GM19239 (cell line): Measurements from ENCODE around the gene CD163L1.

Source experiments
- DNase-seq: peaks from one replicate; pipeline ENCODE4 v3.0.0; 2011; ENCODE audit warnings: low spot score; ENCODE audit not compliant: insufficient read length
- FAIRE-seq: peaks from 2 replicates; lab custom pipeline; 2011; peaks lifted over from hg19 to GRCh38; lab: Jason Lieb, UNC

CD163L1 gene

DNA sequence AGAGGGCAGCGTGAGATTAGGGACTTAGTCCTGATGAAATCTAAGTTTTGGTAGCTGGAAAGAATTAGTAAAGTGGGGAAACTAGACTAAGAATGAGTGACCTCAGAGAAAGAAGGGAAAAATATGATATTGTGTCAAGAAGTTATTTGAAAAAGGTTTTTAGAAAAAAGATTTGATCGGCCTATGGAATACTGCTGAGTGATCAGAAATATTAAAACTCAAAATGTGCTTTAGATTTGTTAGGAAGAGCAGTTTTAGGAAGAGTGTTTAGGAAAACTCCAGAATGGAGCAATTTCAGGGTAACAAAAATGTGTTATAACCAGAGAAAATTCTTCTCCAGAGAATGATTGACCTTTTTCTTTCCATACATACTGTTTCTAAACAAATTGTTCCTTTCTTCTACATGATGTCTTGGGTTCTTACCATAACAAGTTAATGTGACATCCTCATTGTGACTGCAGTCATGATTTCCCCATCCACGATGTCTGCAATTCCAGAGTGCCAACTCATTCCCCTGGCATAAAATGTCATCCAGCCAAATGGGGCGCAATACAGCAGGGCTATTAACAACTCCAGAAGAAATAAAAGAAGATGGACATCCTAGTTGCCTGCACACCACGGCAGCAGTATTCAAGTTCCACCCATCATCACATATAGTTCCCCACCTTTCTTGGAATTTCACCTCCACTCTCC lies 11.8 kb downstream of the CD163L1 start:
- no peak for DNase-seq
- no peak for FAIRE-seq

DNA sequence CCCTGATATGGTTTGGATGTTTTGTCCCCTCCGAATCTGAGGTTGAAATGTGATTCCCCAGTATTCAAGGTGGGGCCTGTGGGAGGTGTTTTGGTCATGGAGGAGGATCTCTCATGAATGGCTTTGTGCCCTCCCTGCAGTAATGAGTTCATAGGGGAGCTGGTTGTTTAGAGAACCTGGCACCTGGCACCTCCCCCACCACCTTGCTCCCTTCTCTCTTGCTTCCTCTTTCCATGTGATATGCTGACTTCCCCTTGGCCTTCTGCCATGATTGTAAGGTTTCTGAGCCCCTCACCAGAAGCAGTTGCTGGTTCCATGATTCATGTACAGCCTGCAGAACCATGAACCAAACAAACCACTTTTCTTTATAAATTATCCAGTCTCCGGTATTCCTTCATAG lies 32.6 kb downstream of the CD163L1 start:
- no peak for DNase-seq

DNA sequence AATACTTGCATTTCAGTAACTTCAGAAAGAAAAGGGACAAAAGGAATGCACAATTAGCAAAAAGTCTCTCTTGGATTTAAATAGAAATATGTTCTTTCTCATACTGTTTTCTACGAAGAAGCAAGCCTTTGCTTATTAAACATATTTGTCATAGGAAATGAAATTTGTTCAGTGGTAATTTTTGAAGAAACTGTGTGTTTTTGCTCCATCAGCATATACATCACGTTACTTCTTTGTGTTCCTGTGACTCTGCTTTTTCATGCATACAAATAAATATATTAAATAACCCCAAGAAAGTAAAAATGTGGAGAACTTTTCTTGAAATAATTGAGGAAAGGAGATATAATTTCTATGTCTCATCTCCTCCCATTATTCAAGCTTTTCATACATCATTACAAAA lies 39.7 kb downstream of the CD163L1 start:
- DNase-seq (no peak), FAIRE-seq (no peak)

More for the DNA sequence above, 32.6 kb downstream of the CD163L1 start:
- FAIRE-seq, result no peak

DNA sequence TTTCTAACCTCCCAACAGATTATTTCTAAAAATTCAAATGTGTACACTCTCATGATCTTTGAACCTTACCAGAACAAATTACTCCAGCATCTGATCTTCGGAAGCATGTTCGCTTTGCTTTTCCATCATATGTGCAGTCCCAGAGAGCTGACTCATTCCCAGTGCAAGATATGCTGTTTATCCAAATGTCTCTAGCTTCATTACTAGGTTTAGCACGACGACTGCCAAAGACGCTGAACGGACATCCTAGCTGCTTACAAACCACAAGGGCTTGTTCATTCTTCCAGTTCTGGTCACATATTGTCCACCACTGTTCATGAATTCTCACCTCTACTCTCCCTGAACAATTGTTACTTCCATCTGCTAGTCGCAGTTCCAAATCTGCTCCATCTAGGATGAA lies 40.5 kb downstream of the CD163L1 start:
- no peak for DNase-seq
- no peak for FAIRE-seq

DNA sequence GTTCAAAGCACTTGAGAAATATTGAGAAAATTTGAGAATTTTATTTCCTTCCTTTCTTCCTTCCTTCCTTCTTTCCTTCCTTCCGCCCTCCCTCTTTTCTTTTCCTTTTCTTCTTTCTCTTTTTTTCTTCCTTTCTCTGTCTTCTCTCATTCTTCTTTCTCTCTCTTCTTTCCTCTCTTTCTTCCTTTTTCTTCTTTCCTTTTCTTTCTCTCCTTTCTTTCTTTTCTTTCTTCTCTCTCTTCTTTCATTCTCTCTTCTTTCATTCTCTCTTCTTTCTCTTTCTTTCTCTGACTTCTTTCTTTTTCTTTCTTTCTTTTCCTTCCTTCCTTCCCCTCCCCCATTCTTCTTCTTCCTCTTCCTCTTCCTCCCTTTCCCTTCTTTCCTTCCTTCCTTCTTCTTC lies 44.9 kb downstream of the CD163L1 start:
- FAIRE-seq (no peak), DNase-seq (no peak)

DNA sequence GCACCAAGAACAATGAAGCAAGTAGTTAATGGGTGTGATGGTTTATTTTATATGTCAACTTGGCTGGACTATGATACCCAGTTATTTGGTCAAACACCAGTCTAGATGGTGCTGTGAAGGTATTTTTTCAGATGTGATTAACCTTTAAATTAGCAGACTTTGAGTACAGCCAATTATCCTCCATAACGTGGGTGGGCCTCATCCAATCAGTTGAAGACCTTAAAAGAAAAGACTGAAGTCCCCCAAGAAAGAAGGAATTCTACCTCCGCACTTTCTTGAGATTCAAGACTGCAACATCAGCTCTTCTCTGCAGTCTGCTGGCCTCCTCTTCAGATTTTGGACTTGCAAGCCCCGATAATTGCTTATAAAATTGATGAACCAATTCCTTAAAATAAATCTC lies 47.5 kb downstream of the CD163L1 start:
- DNase-seq (no peak), FAIRE-seq (no peak)

DNA sequence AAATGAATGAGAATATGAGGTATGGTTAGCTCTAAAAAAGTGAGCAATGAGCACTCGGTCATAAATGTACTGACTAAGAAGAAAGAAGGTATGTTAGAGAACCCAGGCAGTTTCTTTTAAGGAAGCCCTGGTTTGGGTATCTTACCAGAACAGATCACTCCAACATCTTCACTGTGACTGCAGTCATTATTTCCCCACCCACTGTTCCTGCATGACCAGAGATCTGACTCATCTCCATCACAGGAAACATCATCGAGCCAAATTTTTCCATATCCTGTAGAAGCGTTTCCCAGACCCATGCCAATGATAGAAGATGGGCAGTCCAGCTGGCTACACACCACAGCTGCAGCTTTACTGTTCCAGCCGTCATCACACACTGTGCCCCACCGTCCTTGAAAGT lies 48.0 kb downstream of the CD163L1 start:
- DNase-seq, result no peak
- no peak for FAIRE-seq

DNA sequence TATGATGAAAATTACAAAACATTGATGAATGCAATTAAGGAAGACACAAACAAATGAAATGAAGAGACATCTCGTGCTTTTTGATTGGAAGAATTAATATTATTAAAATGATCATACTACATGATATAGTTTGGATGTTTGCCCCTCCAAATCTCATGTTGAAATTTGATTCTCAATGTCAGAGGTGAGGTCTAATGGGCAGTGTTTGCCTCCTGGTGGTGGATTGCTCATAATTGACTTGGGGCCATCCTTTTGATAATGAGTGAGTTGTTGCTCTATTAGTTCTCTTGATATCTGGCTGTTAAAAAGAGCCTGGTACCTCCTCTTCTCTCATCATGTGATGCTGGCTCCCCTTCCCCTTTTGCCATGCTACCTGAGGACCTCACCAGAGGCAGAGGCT lies 56.7 kb downstream of the CD163L1 start:
- DNase-seq (no peak), FAIRE-seq (no peak)

DNA sequence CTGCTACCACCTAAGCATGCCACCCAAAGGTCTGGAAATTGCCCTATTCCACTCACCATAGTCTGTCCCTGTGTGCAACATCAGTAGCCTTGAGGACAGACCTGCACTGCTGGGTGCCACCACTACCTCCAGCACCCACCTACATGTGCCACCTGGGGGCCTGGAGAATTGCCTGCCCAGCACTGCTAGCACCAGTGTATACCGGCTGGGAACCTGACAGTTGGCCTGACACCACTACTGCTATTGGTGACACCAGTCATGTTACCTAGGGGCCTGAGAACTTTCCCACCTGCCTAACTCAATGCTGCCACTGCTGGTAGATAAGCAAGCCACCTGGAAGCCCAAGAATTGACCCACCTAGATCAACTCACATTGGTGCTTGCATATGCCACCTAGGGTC lies 60.8 kb downstream of the CD163L1 start:
- FAIRE-seq (no peak), DNase-seq (no peak)

DNA sequence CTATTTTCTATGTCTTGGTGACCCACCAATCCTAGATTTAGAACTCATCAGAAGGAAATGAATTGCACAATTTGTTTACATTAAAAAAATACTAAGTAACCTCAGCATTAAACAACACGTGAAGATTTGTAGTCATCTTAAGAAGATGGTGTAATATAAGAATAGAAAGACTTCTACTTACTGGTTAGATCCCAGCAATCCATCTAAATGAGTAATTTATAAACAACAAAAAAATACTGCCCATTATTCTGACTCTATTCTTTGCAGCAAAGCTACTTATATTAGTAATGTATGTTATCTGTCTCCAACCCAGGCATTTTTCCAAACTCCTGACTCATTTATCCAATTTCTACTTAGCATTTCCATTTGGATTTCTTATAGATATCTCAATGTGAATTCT lies 67.8 kb downstream of the CD163L1 start:
- DNase-seq, result no peak
- FAIRE-seq, result no peak

DNA sequence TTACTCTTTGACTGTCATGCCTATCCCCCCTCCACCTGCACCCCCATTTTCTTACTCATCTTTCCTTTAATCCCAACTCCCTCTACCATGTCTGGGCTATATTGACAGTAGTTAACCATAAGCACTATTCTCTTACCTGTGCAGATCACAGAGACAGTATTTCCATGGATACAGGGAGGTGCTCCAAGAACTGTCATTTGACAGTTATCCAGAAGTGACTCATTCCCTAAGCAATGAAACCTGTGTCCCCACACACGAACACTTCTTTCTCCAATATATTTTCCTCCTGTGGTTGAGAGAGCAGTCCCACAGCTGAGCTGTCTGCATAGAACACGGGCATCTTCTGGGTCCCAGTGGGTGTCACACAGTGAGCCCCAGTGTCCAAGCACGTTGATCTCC lies 68.8 kb downstream of the CD163L1 start:
- FAIRE-seq, result no peak
- DNase-seq, result no peak

DNA sequence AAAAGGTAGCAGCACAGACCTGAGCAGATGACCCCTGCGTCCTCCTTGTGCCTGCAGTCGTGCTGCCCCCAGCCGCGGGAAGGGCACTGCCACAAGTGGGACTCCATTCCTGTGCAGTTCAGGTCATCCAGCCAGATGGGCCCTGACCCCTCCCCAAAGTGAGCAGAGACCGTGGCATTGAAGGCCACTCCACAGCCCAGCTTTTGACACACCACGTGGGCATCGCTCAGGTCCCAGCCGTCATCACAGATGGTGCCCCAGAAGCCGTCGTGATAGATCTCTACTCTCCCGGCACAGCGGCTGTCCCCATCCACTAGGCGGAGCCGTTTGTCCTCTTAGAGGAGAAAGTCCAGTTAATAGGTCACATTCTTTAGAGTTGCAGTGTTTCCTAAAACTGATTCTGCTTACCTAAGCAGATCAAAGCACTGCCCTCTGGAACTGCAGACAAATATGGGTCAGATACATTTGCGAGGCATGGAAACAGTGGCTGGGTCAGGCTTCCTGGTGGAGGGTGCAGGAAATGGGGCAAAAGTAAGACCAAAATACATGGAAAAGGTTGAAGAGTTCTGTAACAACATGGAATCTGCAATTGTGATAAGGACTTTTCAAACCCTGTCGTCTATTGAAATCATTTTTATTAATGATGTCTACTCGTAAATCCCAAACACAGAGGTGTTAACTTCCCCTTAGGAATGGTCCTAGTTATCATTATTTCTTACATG lies 69.4 kb downstream of the CD163L1 start:
- DNase-seq (no peak), FAIRE-seq (no peak)

DNA sequence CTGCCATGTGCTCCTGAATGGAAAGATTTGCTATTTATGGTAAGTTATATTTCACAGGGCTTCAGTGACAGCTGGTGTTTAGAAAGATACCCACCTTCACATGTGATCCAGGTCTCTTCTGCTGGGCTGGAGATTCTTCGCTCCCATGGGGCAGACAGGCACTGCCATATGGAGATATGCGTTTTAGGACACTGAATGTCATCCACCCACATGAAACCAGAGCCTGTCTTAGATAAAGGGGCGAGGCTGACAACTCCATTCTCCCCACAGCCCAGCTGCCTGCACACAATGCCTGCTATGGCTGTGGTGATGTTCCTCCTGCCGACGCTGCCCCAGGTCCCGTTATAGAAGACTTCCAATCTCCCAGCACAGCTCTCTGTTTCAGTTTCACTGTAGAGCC lies 70.7 kb downstream of the CD163L1 start:
- DNase-seq (no peak), FAIRE-seq (no peak)

DNA sequence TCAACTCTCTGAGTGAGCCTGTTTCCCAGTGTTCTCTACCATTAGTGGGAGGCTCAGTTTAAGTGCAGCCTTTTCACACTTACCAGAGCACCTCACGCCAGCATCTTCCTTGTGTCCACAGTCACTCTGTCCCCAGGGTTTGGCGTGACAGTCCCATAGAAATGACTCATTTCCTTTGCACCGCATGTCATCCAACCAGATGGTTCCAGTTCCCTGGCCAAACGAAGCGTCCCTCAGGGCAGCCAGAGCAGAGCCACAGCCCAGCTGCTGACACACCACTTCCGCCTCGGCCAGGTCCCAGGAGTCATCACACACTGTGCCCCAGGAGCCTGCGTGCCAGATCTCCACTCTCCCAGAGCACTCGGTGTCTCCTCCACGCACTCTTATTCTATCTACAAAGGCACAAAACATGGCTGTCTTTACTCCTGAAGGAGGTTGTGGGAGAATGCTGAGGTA lies 74.7 kb downstream of the CD163L1 start:
- DNase-seq, result peak; percentile 1
- FAIRE-seq, result no peak

DNA sequence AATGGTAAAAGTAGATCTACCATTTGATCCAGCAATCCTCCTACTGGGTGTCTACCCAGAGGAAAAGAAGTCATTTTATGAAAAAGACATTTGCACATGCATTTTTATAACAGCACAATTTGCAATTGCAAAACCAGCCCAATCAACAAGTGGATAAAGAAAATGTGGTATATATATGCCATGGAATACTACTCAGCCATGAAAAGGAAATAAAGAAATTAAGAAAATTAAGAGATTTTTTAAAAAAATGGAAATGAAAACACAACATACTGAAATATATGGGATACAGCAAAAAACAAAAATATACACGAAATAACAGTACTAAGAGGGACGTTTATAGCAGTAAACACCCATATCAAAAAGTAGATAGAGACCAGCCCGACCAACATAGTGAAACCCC lies 81.2 kb downstream of the CD163L1 start:
- FAIRE-seq, result no peak
- DNase-seq, result no peak

DNA sequence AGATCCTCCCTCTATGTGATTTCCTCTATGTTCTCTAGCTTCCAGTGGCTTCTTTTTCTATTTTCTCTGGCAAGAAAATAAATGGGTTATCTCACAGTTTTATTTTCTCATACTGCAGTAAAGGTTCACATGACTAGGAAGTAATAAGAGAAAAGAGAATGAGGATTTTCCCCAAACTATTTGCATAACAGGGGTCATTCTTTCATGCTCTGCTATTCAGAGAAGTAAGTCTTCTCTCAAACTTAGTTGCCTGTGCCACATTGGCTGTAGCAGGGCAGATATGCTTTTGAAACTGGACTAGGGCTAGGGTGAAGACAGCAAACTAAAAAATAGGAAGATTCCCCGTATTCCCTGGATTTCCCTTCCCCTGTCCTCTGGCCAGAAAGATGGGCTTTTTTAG lies 82.7 kb downstream of the CD163L1 start:
- no peak for DNase-seq
- peak; percentile 83 for FAIRE-seq

DNA sequence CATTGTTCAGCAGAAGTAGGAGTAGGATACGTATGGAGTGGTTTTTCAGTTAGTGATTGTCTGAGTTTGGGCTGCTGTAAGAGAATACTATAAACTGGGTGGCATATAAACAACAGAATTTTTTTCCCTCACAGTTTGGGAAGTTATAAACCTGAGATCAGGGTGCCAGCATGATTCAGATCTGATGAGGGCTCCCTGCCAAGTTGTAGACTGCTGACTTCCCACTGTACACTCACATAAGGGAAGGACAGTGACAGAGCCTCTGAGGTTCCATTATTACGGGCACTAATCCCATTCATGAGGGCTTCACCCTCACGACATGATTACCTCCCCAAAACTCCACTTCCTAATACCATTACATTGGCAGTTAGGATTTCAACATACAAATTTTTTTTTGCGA lies 89.4 kb downstream of the CD163L1 start:
- DNase-seq, result no peak
- FAIRE-seq, result no peak

DNA sequence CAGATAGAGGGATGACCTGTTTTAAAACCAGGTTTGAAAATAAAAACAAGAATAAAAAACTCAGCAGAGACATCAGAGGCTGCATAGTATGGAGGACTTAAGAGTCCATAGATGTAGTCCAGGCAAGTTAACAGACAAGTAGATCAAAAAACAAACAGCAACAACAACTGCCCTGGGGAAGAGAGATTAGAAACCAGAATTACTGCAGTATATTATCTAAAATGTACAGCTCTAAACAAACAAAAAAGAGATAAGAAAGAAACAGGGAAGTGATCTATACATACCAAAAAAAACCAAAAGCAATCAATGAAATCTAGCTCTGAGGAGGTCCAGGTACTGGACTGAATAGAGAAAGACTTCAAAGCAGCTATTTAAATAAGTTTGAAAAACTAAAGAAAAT lies 91.3 kb downstream of the CD163L1 start:
- no peak for FAIRE-seq
- no peak for DNase-seq

DNA sequence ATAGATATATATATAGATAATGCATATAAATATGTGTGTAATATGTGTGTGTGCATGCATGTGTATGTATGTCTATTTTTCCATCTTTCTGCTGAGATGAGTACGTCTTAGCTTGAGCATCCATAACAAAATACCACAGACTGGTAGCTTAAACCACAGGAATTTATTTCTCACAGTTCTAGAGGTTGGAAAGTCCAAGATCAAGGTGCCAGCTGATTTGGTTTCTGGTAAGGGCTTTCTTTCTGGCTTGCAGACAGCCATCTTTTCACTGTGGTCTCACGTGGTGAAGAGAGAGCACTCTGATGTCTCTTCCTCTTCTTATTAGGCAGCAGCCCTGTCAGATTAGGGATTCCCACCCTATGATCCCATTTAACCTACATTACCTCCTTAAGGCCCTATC lies 92.8 kb downstream of the CD163L1 start:
- no peak for DNase-seq

DNA sequence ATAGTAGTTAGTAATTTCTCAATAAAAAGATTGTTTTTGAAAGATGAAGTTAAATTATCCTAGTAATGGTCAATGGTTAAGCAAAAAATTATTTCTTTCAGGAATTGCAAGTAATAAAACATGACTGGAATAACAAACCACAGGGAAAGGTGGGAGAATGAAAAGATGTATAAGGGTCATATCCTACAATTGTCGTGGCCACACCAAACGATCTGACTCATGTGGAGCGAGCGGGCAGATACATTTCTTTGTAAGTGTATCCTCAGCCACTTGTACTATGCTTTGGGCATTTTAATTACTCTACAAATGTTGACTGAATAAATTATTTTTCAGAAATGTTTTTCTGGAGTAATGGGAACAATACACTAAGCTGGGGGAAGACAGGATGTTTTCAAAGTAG lies 94.5 kb downstream of the CD163L1 start:
- DNase-seq (no peak), FAIRE-seq (no peak)

More for the DNA sequence above, 92.8 kb downstream of the CD163L1 start:
- no peak for FAIRE-seq

DNA sequence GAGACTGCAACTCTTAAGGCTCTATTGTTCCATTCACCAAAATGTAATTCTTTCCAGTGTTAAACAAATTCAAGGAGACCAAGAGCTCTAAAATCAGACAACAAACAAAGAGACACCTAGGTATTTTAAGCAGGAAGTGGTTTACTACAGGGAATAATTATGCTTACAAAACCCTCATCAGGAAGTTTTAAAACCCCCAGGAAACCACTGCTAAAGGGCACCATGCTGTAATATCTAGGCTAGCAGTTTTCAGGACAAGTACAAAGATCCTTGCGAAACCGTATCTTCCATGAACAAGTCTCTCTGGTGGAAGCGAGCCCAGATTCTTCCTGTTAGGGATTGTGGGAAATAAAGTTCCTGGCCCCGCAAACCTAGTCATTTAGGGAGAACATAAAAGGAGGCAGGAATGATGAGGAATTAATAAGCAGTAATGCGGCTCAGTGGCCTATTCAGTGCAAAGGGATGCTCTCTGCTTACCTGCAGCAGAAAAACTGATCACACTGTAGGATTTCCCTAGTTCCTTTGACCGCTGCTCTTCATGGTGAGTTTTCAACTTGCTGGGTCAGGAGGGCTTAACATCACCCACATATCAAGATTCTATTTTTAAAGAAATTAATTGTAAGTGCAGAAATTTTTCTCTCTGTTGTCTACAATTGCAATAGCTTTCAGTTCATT lies 97.3 kb downstream of the CD163L1 start:
- DNase-seq, result no peak
- FAIRE-seq, result no peak
